Activated naive CD4-positive, alpha-beta T cell treated with anti-CD3 and anti-CD28 coated beads, Interleukin-2, amount 10 ng/mL, durations not matched to agents 7 days and 5 days (primary cell): Measurements from ENCODE around the gene MFSD6L.

Source experiments
- CTCF ChIA-PET: fragments of 350-600 bp; sonication (Branson Sonifier 250); formaldehyde crosslinking; loops from one replicate; lab custom pipeline; 2021; ENCODE audit warnings: antibody characterized with exemption; lab: Charles Lee
- DNase-seq: peaks from one replicate; pipeline ENCODE4 v3.0.0-alpha.2; 2020
- H3K27ac Mint-ChIP-seq: one replicate; pipeline ENCODE4 v1.8.0; 2021; ENCODE audit warnings: mild to moderate bottlenecking, moderate library complexity, mixed read lengths
- H3K27me3 Mint-ChIP-seq: one replicate; pipeline ENCODE4 v1.8.0; 2021; ENCODE audit warnings: mild to moderate bottlenecking, mixed read lengths
- H3K36me3 Mint-ChIP-seq: one replicate; pipeline ENCODE4 v1.8.0; 2021; ENCODE audit warnings: mixed read lengths
- H3K4me1 Mint-ChIP-seq: one replicate; pipeline ENCODE4 v1.8.0; 2021; ENCODE audit warnings: mixed read lengths
- H3K4me3 Mint-ChIP-seq: one replicate; pipeline ENCODE4 v1.8.0; 2021; ENCODE audit warnings: mild to moderate bottlenecking, moderate library complexity, mixed read lengths
- H3K9me3 Mint-ChIP-seq: one replicate; pipeline ENCODE4 v1.8.0; 2021; ENCODE audit warnings: mixed read lengths

The MFSD6L gene

DNA sequence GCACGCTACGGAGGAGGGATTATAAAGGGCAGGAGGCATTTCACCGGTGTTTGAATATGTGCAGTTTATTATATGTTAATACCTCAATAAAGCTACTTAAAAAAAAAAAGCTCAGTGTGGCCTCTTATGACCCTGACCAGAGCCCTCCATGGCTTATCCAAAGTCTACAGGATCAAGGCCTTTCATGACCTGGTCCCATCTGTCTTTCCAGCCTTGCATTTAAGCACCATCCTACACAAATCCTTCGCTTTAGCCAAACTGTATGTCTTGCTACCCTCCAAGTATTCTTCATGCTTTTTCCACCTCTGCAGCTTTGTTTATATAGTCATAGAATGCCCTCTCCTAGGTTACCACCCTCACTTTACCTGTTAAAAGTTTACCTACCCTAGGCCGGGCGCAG lies 6.5 kb downstream of the MFSD6L start:
- DNase-seq = no peak
- Mint-ChIP-seq H3K27ac (no peak overlapping the region), H3K9me3 (peaks cover 2% of the 10 kb centered on the region), H3K36me3 (no peaks in the 10 kb centered on the region), H3K4me3 (no peak overlapping the region), H3K4me1 (no peaks in the 10 kb centered on the region), H3K27me3 (peaks cover 24% of the 10 kb centered on the region)
- CTCF ChIA-PET = no interaction called here

GRCh38 chr17:8791910-8792270 lies 7.3 kb downstream of the MFSD6L start:
- Mint-ChIP-seq H3K4me3 (no peak overlapping the region), H3K4me1 (no peaks in the 10 kb centered on the region), H3K27ac (no peak overlapping the region), H3K9me3 (peaks cover 2% of the 10 kb centered on the region), H3K27me3 (peaks cover 18% of the 10 kb centered on the region), H3K36me3 (no peaks in the 10 kb centered on the region)
- CTCF ChIA-PET = interaction anchor here (0.9 kb wide), 1 partner anchor 206 kb away, joined by 3 read pairs; no protein-coding TSS in a partner anchor
- DNase-seq = no peak

GRCh38 chr17:8791248-8791909 lies 7.8 kb downstream of the MFSD6L start:
- no peak overlapping the region for H3K4me3 Mint-ChIP-seq
- no peaks in the 10 kb centered on the region for H3K36me3 Mint-ChIP-seq
- DNase-seq = no peak
- no peak overlapping the region for H3K27ac Mint-ChIP-seq
- H3K27me3 Mint-ChIP-seq = peaks cover 15% of the 10 kb centered on the region
- H3K9me3 Mint-ChIP-seq = peaks cover 2% of the 10 kb centered on the region
- no peaks in the 10 kb centered on the region for H3K4me1 Mint-ChIP-seq
- CTCF ChIA-PET = interaction anchor here (0.9 kb wide), 1 partner anchor 206 kb away, joined by 3 read pairs; no protein-coding TSS in a partner anchor

GRCh38 chr17:8789743-8790142 lies 9.4 kb downstream of the MFSD6L start:
- peaks cover 2% of the 10 kb centered on the region for H3K9me3 Mint-ChIP-seq
- no peak for DNase-seq
- peaks cover 18% of the 10 kb centered on the region for H3K27me3 Mint-ChIP-seq
- no peaks in the 10 kb centered on the region for H3K4me1 Mint-ChIP-seq
- CTCF ChIA-PET = interaction anchor here (0.8 kb wide), 1 partner anchor 208 kb away, joined by 3 read pairs; no protein-coding TSS in a partner anchor
- no peaks in the 10 kb centered on the region for H3K36me3 Mint-ChIP-seq
- H3K27ac Mint-ChIP-seq = no peak overlapping the region
- H3K4me3 Mint-ChIP-seq = no peak overlapping the region

- CTCF ChIA-PET = no interaction called here
These were observed 10.2 kb downstream of the MFSD6L start for GRCh38 chr17:8788998-8789397.

DNA sequence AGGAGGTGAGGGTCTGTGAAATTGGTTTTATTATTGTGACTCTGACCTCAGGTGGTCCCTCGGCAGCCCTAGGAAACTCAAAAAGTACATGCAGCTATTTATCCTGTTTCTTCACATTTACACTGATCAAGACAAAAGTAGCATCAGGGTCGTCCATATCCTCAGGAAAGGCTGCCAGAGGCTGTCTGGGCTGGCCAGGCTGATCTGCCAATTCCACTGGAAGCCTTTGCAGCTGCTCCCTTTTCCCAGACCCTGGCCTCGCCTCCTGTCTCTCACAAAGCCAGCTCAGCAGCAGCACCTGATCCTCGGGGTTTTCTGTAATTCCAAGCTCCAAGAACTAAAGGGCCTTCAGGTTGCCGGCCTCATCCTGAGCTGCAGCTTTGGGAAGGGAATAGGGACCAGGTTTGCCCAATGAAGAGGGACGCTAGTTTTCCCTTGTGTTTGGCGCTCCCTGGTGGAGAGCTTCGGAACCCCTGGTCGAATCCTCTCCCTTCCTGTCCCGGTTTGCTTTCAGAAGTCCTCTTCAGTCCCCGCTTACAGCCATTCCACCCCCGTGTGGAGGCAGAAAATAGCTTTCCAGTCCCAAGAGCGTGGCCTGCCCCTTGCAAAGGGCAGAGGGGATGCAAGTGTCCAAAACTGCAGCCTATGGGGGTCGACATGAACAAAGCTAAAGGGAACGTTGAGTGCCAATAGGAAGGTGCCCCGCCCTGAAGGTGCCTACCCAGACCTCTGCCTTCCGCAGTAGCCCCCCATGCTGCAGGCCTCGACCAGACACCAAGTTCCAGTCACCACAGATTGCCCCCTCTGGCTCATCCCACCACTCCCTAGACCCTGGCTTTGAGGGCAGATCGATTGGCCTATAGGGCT lies 13.4 kb downstream of the MFSD6L start:
- H3K27me3 Mint-ChIP-seq = peaks cover 17% of the 10 kb centered on the region
- H3K9me3 Mint-ChIP-seq = no peaks in the 10 kb centered on the region
- no peaks in the 10 kb centered on the region for H3K36me3 Mint-ChIP-seq
- H3K4me1 Mint-ChIP-seq = no peaks in the 10 kb centered on the region
- H3K4me3 Mint-ChIP-seq = no peak overlapping the region
- no peak overlapping the region for H3K27ac Mint-ChIP-seq
- peak; percentile 77 for DNase-seq
- CTCF ChIA-PET = interaction anchor here (0.7 to 3.0 kb wide), 33 partner anchors 8 to 724 kb away, joined by 3 to 17 read pairs (median 4); partner anchors contain the start of genes NDEL1 and PIK3R6

More at GRCh38 chr17:8788998-8789397, 10.2 kb downstream of the MFSD6L start:
- H3K36me3 Mint-ChIP-seq = no peaks in the 10 kb centered on the region
- H3K4me3 Mint-ChIP-seq = no peak overlapping the region
- H3K4me1 Mint-ChIP-seq = no peaks in the 10 kb centered on the region
- peaks cover 17% of the 10 kb centered on the region for H3K27me3 Mint-ChIP-seq
- no peak overlapping the region for H3K27ac Mint-ChIP-seq
- DNase-seq = no peak
- peaks cover 2% of the 10 kb centered on the region for H3K9me3 Mint-ChIP-seq

DNA sequence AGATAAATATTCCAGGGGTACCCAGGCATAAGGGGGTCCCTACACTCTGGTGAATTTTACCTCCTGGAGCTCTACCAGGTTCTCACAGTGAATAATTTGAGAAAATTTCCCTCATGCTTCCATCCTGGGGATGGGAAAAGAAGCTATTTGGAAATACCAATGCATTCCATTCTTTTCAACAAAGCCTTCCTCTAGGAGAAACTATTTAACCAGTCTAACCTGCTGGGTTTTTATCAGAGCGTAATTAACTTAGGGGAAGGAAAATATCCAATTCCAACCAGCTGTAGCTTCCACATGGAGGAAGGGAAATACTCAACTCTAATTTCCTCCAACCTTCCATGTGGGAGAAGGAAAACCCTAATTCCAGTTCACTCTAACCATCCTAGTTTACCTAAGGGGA lies 17.0 kb downstream of the MFSD6L start:
- no peaks in the 10 kb centered on the region for H3K4me1 Mint-ChIP-seq
- no peaks in the 10 kb centered on the region for H3K36me3 Mint-ChIP-seq
- no peak overlapping the region for H3K4me3 Mint-ChIP-seq
- H3K27ac Mint-ChIP-seq = no peak overlapping the region
- DNase-seq = no peak
- H3K27me3 Mint-ChIP-seq = peaks cover 19% of the 10 kb centered on the region
- H3K9me3 Mint-ChIP-seq = no peaks in the 10 kb centered on the region
- CTCF ChIA-PET = interaction anchor here (0.6 to 1.1 kb wide), 2 partner anchors 25 to 490 kb away, joined by 3 read pairs; no protein-coding TSS in a partner anchor

DNA sequence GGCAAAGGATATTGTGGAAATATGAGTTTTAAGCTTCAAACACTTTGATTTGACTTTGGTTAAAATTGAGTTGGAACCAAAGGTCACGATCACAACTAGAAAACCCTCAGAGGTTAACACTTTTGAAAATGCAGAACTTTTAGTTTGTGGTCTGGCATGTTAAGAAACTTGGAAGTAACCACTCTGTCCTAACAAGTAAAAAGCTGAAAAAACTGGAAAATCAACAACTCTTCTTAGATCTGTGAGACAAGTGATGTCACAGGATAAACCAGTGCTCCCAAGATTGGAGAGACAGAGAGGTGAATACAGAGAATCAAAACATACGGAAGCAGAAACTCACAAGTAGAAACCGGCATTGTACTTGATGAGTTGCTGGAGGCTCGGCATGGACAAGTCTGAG lies 17.4 kb downstream of the MFSD6L start:
- CTCF ChIA-PET = interaction anchor here (0.6 kb wide), 1 partner anchor 489 kb away, joined by 3 read pairs; no protein-coding TSS in a partner anchor
- Mint-ChIP-seq H3K27me3 (peaks cover 23% of the 10 kb centered on the region), H3K4me1 (no peaks in the 10 kb centered on the region), H3K27ac (no peak overlapping the region), H3K9me3 (no peaks in the 10 kb centered on the region), H3K36me3 (no peaks in the 10 kb centered on the region), H3K4me3 (no peak overlapping the region)
- DNase-seq = no peak

GRCh38 chr17:8776881-8777280 lies 22.3 kb downstream of the MFSD6L start:
- Mint-ChIP-seq H3K4me1 (no peaks in the 10 kb centered on the region), H3K4me3 (no peak overlapping the region), H3K27ac (no peak overlapping the region), H3K27me3 (peaks cover 28% of the 10 kb centered on the region), H3K36me3 (no peaks in the 10 kb centered on the region), H3K9me3 (no peaks in the 10 kb centered on the region)
- no peak for DNase-seq
- CTCF ChIA-PET = interaction anchor here (2.2 kb wide), 1 partner anchor 9 kb away, joined by 17 read pairs; no protein-coding TSS in a partner anchor

DNA sequence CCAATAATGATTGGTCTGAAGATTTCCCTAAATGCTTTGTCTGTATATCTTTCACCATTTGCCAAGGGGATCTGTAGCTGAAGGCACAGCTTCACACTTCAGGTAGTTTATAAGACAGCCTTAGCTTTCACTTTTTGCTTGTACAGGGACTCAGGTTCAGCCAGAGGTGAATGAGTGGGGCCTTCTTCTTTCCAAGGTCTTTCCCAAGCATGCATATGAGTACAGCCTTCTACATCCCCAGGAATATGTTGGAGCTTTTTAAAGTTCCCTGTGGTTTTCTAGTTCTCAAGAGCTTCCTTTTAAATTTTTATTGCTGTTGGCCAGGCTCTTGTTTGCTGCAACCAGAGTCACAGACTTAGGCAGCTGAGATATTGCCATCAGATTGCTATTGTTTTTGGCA lies 22.9 kb downstream of the MFSD6L start:
- CTCF ChIA-PET = interaction anchor here (0.6 to 2.2 kb wide), 2 partner anchors 9 to 117 kb away, joined by 3 to 17 read pairs; no protein-coding TSS in a partner anchor
- DNase-seq = no peak
- Mint-ChIP-seq H3K4me3 (no peak overlapping the region), H3K36me3 (no peaks in the 10 kb centered on the region), H3K27me3 (peaks cover 28% of the 10 kb centered on the region), H3K9me3 (no peaks in the 10 kb centered on the region), H3K27ac (no peak overlapping the region), H3K4me1 (no peaks in the 10 kb centered on the region)

GRCh38 chr17:8766731-8767130 lies 32.4 kb downstream of the MFSD6L start:
- no peak for DNase-seq
- no peaks in the 10 kb centered on the region for H3K36me3 Mint-ChIP-seq
- no peak overlapping the region for H3K4me3 Mint-ChIP-seq
- CTCF ChIA-PET = no interaction called here
- H3K9me3 Mint-ChIP-seq = no peaks in the 10 kb centered on the region
- no peaks in the 10 kb centered on the region for H3K4me1 Mint-ChIP-seq
- peaks cover 26% of the 10 kb centered on the region for H3K27me3 Mint-ChIP-seq
- H3K27ac Mint-ChIP-seq = no peak overlapping the region

DNA sequence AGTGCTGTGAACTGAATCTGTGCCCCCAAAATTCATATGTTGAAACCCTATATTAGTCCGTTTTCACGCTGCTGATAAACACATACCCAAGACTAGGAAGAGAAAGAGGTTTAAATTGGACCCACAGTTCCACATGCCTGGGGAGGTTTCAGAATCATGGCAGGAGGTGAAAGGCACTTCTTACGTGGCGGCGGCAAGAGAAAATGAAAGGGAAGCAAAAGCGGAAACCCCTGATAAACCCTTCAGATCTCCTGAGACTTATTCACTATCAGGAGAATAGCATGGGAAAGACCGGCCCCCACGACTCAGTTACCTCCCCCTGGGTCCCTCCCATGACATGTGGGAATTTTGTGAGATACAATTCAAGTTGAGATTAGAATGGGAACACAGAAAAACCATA lies 37.2 kb downstream of the MFSD6L start:
- Mint-ChIP-seq H3K9me3 (no peaks in the 10 kb centered on the region), H3K27ac (no peak overlapping the region), H3K27me3 (peaks cover 36% of the 10 kb centered on the region), H3K36me3 (no peaks in the 10 kb centered on the region), H3K4me3 (no peak overlapping the region), H3K4me1 (no peaks in the 10 kb centered on the region)
- DNase-seq = no peak
- CTCF ChIA-PET = no interaction called here

DNA sequence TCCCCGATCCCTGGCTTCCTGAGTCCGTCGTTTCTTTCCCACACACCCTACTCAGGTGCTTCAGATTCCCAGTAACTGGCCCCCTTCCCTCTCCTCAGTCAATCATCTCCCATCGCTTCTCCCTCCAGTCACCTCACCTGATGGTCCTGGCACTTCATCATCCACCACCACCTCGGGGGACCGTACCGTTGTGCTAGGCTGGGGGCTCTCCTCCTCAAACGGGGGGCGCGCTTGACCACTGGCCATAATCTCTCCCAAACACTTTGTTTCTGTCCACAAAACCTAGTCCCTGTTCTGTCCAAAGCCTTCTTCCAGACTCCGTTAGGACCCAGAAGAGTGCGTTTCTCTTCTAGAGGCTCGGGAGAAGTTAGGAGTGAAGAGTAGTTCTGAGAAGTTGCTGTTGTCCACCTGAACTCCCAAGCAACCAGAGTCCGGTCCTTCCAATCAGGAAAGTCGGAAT lies 41.0 kb downstream of the MFSD6L start, which contains the start of gene SPDYE4:
SPDYE4 (minus strand) TSS at position 410 of the 460 bp plus-strand sequence; CDS start at position 246, 164 bp downstream.
- H3K27me3 Mint-ChIP-seq = peaks cover 46% of the 10 kb centered on the region
- CTCF ChIA-PET = interaction anchor here (1.0 to 1.3 kb wide), 2 partner anchors 17 to 177 kb away, joined by 3 to 5 read pairs; no protein-coding TSS in a partner anchor
- H3K4me3 Mint-ChIP-seq = no peak within 1 kb of the TSS
- DNase-seq = no peak
- no peaks in the 10 kb centered on the region for H3K36me3 Mint-ChIP-seq
- H3K4me1 Mint-ChIP-seq = no peaks in the 10 kb centered on the region
- no peak within 1 kb of the TSS for H3K27ac Mint-ChIP-seq
- H3K9me3 Mint-ChIP-seq = no peaks in the 10 kb centered on the region

DNA sequence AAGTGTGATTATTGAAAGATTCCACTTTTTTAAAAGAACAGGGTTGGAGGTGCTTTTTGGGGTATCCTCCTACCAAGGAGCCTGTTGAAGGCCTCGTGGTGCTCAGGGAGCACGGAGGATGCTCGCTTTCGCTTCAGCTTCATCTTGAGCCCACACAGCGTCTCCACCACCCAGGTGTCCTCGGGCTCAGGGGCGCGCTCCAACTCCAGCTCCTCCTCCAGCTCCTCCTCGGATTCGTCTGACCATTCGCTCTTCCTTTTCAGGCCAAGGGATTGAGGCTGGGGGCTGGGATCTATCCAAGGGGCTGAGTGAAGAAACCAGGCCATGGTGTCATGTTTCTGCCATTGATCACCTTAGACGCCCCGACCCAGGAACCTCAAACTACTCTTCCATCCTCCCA lies 42.0 kb downstream of the MFSD6L start:
- no peak for DNase-seq
- CTCF ChIA-PET = interaction anchor here (1.0 to 1.3 kb wide), 4 partner anchors 16 to 176 kb away, joined by 3 to 7 read pairs (median 4); no protein-coding TSS in a partner anchor
- Mint-ChIP-seq H3K36me3 (no peaks in the 10 kb centered on the region), H3K4me3 (no peak overlapping the region), H3K27ac (no peak overlapping the region), H3K4me1 (no peaks in the 10 kb centered on the region), H3K9me3 (no peaks in the 10 kb centered on the region), H3K27me3 (peaks cover 42% of the 10 kb centered on the region)
